Kidney (tissue), 14 donors: ENCODE results near the gene EPHB1. TPM values are rescaled to one million over a fixed set of nuclear protein-coding genes. Genes with fewer than 3 reads are reported as not detected.

Experiments used
- DNase-seq, 5 donors: peaks; one replicate each; pipeline ENCODE4 v3.0.0-alpha.2; 2013 to 2020
- FAIRE-seq: peaks from 2 replicates; lab custom pipeline; 2012; peaks lifted over from hg19 to GRCh38; lab: Jason Lieb, UNC
- H3K27ac ChIP-seq, 2 donors: one replicate each; pipeline ENCODE4 v1.7.0; 2013; ENCODE audit warnings: low read depth in 2 of 2, low read length in 2 of 2, inconsistent platforms in 1 of 2
- H3K27me3 ChIP-seq: one replicate; pipeline ENCODE4 v1.7.1; 2013; ENCODE audit warnings: low read length, inconsistent platforms; ENCODE audit not compliant: control insufficient read depth, insufficient read depth
- H3K36me3 ChIP-seq, 3 donors: one replicate each; pipeline versions ENCODE4 v1.7.0 to v1.7.1; 2013; ENCODE audit warnings: low read length in 3 of 3, control low read depth in 1 of 3, inconsistent platforms in 1 of 3; ENCODE audit not compliant: insufficient read depth in 3 of 3, control insufficient read depth in 2 of 3
- H3K4me1 ChIP-seq, 3 donors: one replicate each; pipeline versions ENCODE4 v1.7.0 to v1.7.1; 2013; ENCODE audit warnings: low read length in 3 of 3, inconsistent platforms in 1 of 3, low read depth in 1 of 3; ENCODE audit not compliant: control insufficient read depth in 2 of 3, insufficient read depth in 2 of 3
- H3K4me3 ChIP-seq, 3 donors: one replicate each; pipeline versions ENCODE4 v1.7.0 to v1.8.1; 2013; ENCODE audit warnings: low read length in 3 of 3, control low read depth in 1 of 3, inconsistent platforms in 1 of 3
- H3K9ac ChIP-seq, 3 donors: one replicate each; pipeline versions ENCODE4 v1.7.0 to v1.7.1; 2013; ENCODE audit warnings: low read length in 3 of 3, control low read depth in 1 of 3, inconsistent platforms in 1 of 3
- H3K9me3 ChIP-seq, 3 donors: one replicate each; pipeline versions ENCODE4 v1.7.0 to v1.7.1; 2013; ENCODE audit warnings: low read length in 3 of 3, control low read depth in 1 of 3, inconsistent platforms in 1 of 3; ENCODE audit not compliant: control insufficient read depth in 2 of 3, insufficient read depth in 1 of 3
- CTCF ChIP-seq: IDR thresholded peaks from 3 replicates; pipeline ENCODE4 v1.5.1; 2012; ENCODE audit warnings: mild to moderate bottlenecking, moderate library complexity, borderline replicate concordance; ENCODE audit not compliant: insufficient read depth; ENCODE audit errors: extremely low read depth
- intact Hi-C: fragments of 100-400 bp; cut with DNase I; formaldehyde crosslinking; loops from one replicate; pipeline ENCODE4 v1.11.1; 2022
- polyA plus RNA-seq: library from polyadenylated mRNA; stranded (reverse); fragments of 350-450 nt; fragmentation: Illumina TruSeq; extraction: RNeasy Lipid Tissue Mini Kit (QIAGEN cat#74804); gene quantifications from one replicate; pipeline ENCODE4 v1.2.3, GENCODE V29; 2014; ENCODE audit warnings: low read depth, low replicate concordance; ENCODE audit not compliant: insufficient read depth
- total RNA-seq: library from RNA; stranded (reverse); fragmentation: NEBNext Ultra II Directional; extraction: Animal tissue kit (Norgen Biotek cat#: 25700); gene quantifications from one replicate; pipeline ENCODE4 v1.2.1, GENCODE V29; 2021
- donor health status: control.
- donor health status: control.
- donor health status: control.
- donor health status: control.
- donor health status: control.
- donor health status: DM: yes; HTN: yes; CAD: no.
- donor health status: Normal renal cell carcinoma (clear cell type).

The EPHB1 gene
- total and polyA plus RNA-seq, 2 donors from 2014 or later = 0.39 to 3.2 TPM

DNA sequence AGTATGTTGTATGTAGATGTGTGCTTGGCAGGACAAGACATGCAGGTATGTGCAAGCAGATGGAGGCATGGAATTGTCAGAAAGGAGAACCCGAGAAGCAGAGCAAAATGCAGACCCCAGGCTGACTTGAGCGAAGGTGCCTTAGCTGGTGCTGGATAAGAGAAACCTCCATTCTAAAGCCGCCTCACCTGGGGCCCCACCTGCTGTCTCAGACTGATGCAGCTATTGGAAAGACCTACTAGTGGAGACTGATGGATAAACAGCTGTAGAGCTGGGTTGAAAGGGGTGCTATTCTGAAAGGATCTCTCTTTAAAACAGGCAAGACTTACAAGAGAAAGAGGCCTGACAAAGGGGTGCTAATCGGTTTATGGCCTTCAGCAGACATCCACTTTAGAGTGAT is 86.2 kb downstream of the EPHB1 start:
- Histone ChIP-seq H3K36me3 (no peaks in the 10 kb centered on the region), H3K27me3 (no peaks in the 10 kb centered on the region), H3K4me1 (no peaks in the 10 kb centered on the region), H3K4me3 (no peak overlapping the region), H3K27ac (no peak overlapping the region), H3K9ac (no peak overlapping the region), H3K9me3 (no peaks in the 10 kb centered on the region)
- FAIRE-seq (no peak), DNase-seq (no peak)
- TF ChIP-seq CTCF = no peak
- intact Hi-C loops = no loop called here

GRCh38 chr3:134883697-134884385 is 88.8 kb downstream of the EPHB1 start:
- no peak overlapping the region for H3K27ac ChIP-seq
- H3K36me3 ChIP-seq = no peaks in the 10 kb centered on the region
- no peak overlapping the region for H3K4me3 ChIP-seq
- H3K27me3 ChIP-seq = no peaks in the 10 kb centered on the region
- TF ChIP-seq CTCF = no peak
- FAIRE-seq = no peak
- no peaks in the 10 kb centered on the region for H3K4me1 ChIP-seq
- intact Hi-C loops = no loop called here
- DNase-seq = no peak
- no peak overlapping the region for H3K9ac ChIP-seq
- no peaks in the 10 kb centered on the region for H3K9me3 ChIP-seq

- Histone ChIP-seq H3K9ac (no peak overlapping the region), H3K36me3 (no peaks in the 10 kb centered on the region), H3K27me3 (no peaks in the 10 kb centered on the region), H3K27ac (no peak overlapping the region), H3K4me1 (no peaks in the 10 kb centered on the region), H3K9me3 (no peaks in the 10 kb centered on the region), H3K4me3 (no peak overlapping the region)
- intact Hi-C loops = no loop called here
- FAIRE-seq (no peak), DNase-seq (no peak)
- peak; percentile 29 for TF ChIP-seq CTCF
Observed at GRCh38 chr3:134885877-134886621, 91.0 kb downstream of the EPHB1 start.
